ENCODE results near the gene MRM2.

Gene MRM2

GRCh38 chr7:2203766-2204300 is 38.2 kb downstream of the MRM2 start:
- Histone ChIP-seq H3K14ac (ENCODE audit: low read length) (no peak overlapping the region), H3K4ac (ENCODE audit: low read depth, low read length) (no peak overlapping the region), H2BK120ac (ENCODE audit: insufficient read depth, low read length, poor library complexity) (no peak overlapping the region), H3K27me3 (ENCODE audit: insufficient read depth, low read length) (no peaks in the 10 kb centered on the region), H3K27ac (ENCODE audit: low read depth, low read length) (peak overlapping the region; percentile 7), H2BK5ac (ENCODE audit: low read depth, low read length, poor library complexity) (no peak overlapping the region), H3K9me3 (ENCODE audit: insufficient read depth, low read depth, low read length) (peaks cover 4% of the 10 kb centered on the region), H3K36me3 (ENCODE audit: control insufficient read depth in 1 of 2, insufficient read depth in 2 of 2, low read length in 2 of 2) (peaks cover 36% of the 10 kb centered on the region in 2 experiments), H4K91ac (ENCODE audit: low read depth, low read length) (no peak overlapping the region), H3K4me1 (ENCODE audit: control insufficient read depth in 1 of 2, insufficient read depth in 2 of 2, low read length in 2 of 2) (peaks cover 14 to 27% of the 10 kb centered on the region in 2 experiments), H3K4me3 (ENCODE audit: low read depth, low read length) (no peak overlapping the region), H3K18ac (ENCODE audit: low read length) (no peak overlapping the region), H4K12ac (ENCODE audit: low read depth, low read length) (no peak overlapping the region), H3K4me2 (ENCODE audit: low read length) (peak overlapping the region; percentile 22), H3K79me1 (ENCODE audit: low read length) (no peaks in the 10 kb centered on the region), H2AK5ac (ENCODE audit: low read length) (no peak overlapping the region), H3K79me2 (ENCODE audit: control insufficient read depth, insufficient read depth, low read length, poor library complexity) (no peaks in the 10 kb centered on the region), H3K23ac (ENCODE audit: low read length) (no peak overlapping the region), H2BK12ac (ENCODE audit: low read length) (no peak overlapping the region), H4K8ac (ENCODE audit: low read depth, low read length) (no peak overlapping the region), H3K9ac (ENCODE audit: low read length) (no peak overlapping the region), H2AFZ (ENCODE audit: insufficient read depth, low read length, poor library complexity) (no peak overlapping the region)
- WGBS (ENCODE audit: extremely low coverage, insufficient coverage, insufficient read length) = no CpG with 5 or more reads among the region's 13 CpGs
- DNase-seq = no peak

- Histone ChIP-seq H3K79me2 (ENCODE audit: control insufficient read depth, insufficient read depth, low read length, poor library complexity) (no peaks in the 10 kb centered on the region), H3K4me3 (ENCODE audit: low read depth, low read length) (no peak overlapping the region), H4K8ac (ENCODE audit: low read depth, low read length) (no peak overlapping the region), H4K12ac (ENCODE audit: low read depth, low read length) (no peak overlapping the region), H3K36me3 (ENCODE audit: control insufficient read depth in 1 of 2, insufficient read depth in 2 of 2, low read length in 2 of 2) (peaks cover 36 to 37% of the 10 kb centered on the region in 2 experiments), H3K79me1 (ENCODE audit: low read length) (no peaks in the 10 kb centered on the region), H3K27me3 (ENCODE audit: insufficient read depth, low read length) (no peaks in the 10 kb centered on the region), H3K27ac (ENCODE audit: low read depth, low read length) (peak overlapping the region; percentile 7), H2BK120ac (ENCODE audit: insufficient read depth, low read length, poor library complexity) (no peak overlapping the region), H3K9ac (ENCODE audit: low read length) (no peak overlapping the region), H2AFZ (ENCODE audit: insufficient read depth, low read length, poor library complexity) (no peak overlapping the region), H3K4ac (ENCODE audit: low read depth, low read length) (no peak overlapping the region), H3K9me3 (ENCODE audit: insufficient read depth, low read depth, low read length) (peaks cover 4% of the 10 kb centered on the region), H4K91ac (ENCODE audit: low read depth, low read length) (no peak overlapping the region), H2AK5ac (ENCODE audit: low read length) (no peak overlapping the region), H2BK12ac (ENCODE audit: low read length) (no peak overlapping the region), H3K18ac (ENCODE audit: low read length) (no peak overlapping the region), H3K23ac (ENCODE audit: low read length) (no peak overlapping the region), H3K4me2 (ENCODE audit: low read length) (peak overlapping the region; percentile 22), H3K4me1 (ENCODE audit: control insufficient read depth in 1 of 2, insufficient read depth in 2 of 2, low read length in 2 of 2) (peaks cover 14 to 27% of the 10 kb centered on the region in 2 experiments), H2BK5ac (ENCODE audit: low read depth, low read length, poor library complexity) (no peak overlapping the region), H3K14ac (ENCODE audit: low read length) (no peak overlapping the region)
- no peak for DNase-seq
- no CpG with 5 or more reads among the region's 20 CpGs for WGBS (ENCODE audit: extremely low coverage, insufficient coverage, insufficient read length)
Measured at GRCh38 chr7:2202901-2203765, 38.9 kb downstream of the MRM2 start.

- Histone ChIP-seq H2AK5ac (ENCODE audit: low read length) (no peak overlapping the region), H3K4me2 (ENCODE audit: low read length) (no peak overlapping the region), H2BK12ac (ENCODE audit: low read length) (no peak overlapping the region), H3K4ac (ENCODE audit: low read depth, low read length) (no peak overlapping the region), H3K36me3 (ENCODE audit: control insufficient read depth in 1 of 2, insufficient read depth in 2 of 2, low read length in 2 of 2) (peaks cover 34% of the 10 kb centered on the region in 2 experiments), H3K27ac (ENCODE audit: low read depth, low read length) (no peak overlapping the region), H3K14ac (ENCODE audit: low read length) (no peak overlapping the region), H2BK5ac (ENCODE audit: low read depth, low read length, poor library complexity) (no peak overlapping the region), H3K4me1 (ENCODE audit: control insufficient read depth in 1 of 2, insufficient read depth in 2 of 2, low read length in 2 of 2) (peaks cover 14 to 27% of the 10 kb centered on the region in 2 experiments), H4K12ac (ENCODE audit: low read depth, low read length) (no peak overlapping the region), H4K8ac (ENCODE audit: low read depth, low read length) (no peak overlapping the region), H2AFZ (ENCODE audit: insufficient read depth, low read length, poor library complexity) (no peak overlapping the region), H3K23ac (ENCODE audit: low read length) (peak overlapping the region; percentile 44), H3K4me3 (ENCODE audit: low read depth, low read length) (no peak overlapping the region), H3K9ac (ENCODE audit: low read length) (no peak overlapping the region), H2BK120ac (ENCODE audit: insufficient read depth, low read length, poor library complexity) (no peak overlapping the region), H4K91ac (ENCODE audit: low read depth, low read length) (no peak overlapping the region), H3K79me1 (ENCODE audit: low read length) (no peaks in the 10 kb centered on the region), H3K27me3 (ENCODE audit: insufficient read depth, low read length) (no peaks in the 10 kb centered on the region), H3K9me3 (ENCODE audit: insufficient read depth, low read depth, low read length) (peaks cover 4% of the 10 kb centered on the region), H3K79me2 (ENCODE audit: control insufficient read depth, insufficient read depth, low read length, poor library complexity) (no peaks in the 10 kb centered on the region), H3K18ac (ENCODE audit: low read length) (no peak overlapping the region)
- no peak for DNase-seq
- no CpG with 5 or more reads among the region's 14 CpGs for WGBS (ENCODE audit: extremely low coverage, insufficient coverage, insufficient read length)
Measured at GRCh38 chr7:2202361-2202761, 39.6 kb downstream of the MRM2 start.

GRCh38 chr7:2201686-2202360 is 40.2 kb downstream of the MRM2 start:
- WGBS (ENCODE audit: extremely low coverage, insufficient coverage, insufficient read length) = no CpG with 5 or more reads among the region's 31 CpGs
- H3K79me2 ChIP-seq (ENCODE audit: control insufficient read depth, insufficient read depth, low read length, poor library complexity) = no peaks in the 10 kb centered on the region
- no peak overlapping the region for H3K18ac ChIP-seq (ENCODE audit: low read length)
- H3K27ac ChIP-seq (ENCODE audit: low read depth, low read length) = no peak overlapping the region
- no peak for DNase-seq
- H3K27me3 ChIP-seq (ENCODE audit: insufficient read depth, low read length) = no peaks in the 10 kb centered on the region
- H3K4me1 ChIP-seq (ENCODE audit: control insufficient read depth in 1 of 2, insufficient read depth in 2 of 2, low read length in 2 of 2) = peaks cover 14 to 27% of the 10 kb centered on the region in 2 experiments
- no peak overlapping the region for H3K9ac ChIP-seq (ENCODE audit: low read length)
- peaks cover 36% of the 10 kb centered on the region in 2 experiments for H3K36me3 ChIP-seq (ENCODE audit: control insufficient read depth in 1 of 2, insufficient read depth in 2 of 2, low read length in 2 of 2)
- no peak overlapping the region for H4K12ac ChIP-seq (ENCODE audit: low read depth, low read length)
- no peak overlapping the region for H4K91ac ChIP-seq (ENCODE audit: low read depth, low read length)
- no peak overlapping the region for H2BK12ac ChIP-seq (ENCODE audit: low read length)
- no peak overlapping the region for H3K23ac ChIP-seq (ENCODE audit: low read length)
- H3K4me2 ChIP-seq (ENCODE audit: low read length) = no peak overlapping the region
- H2AFZ ChIP-seq (ENCODE audit: insufficient read depth, low read length, poor library complexity) = no peak overlapping the region
- H3K4me3 ChIP-seq (ENCODE audit: low read depth, low read length) = no peak overlapping the region
- no peak overlapping the region for H2BK5ac ChIP-seq (ENCODE audit: low read depth, low read length, poor library complexity)
- no peak overlapping the region for H4K8ac ChIP-seq (ENCODE audit: low read depth, low read length)
- H2AK5ac ChIP-seq (ENCODE audit: low read length) = no peak overlapping the region
- no peak overlapping the region for H2BK120ac ChIP-seq (ENCODE audit: insufficient read depth, low read length, poor library complexity)
- H3K14ac ChIP-seq (ENCODE audit: low read length) = no peak overlapping the region
- H3K79me1 ChIP-seq (ENCODE audit: low read length) = no peaks in the 10 kb centered on the region
- no peak overlapping the region for H3K4ac ChIP-seq (ENCODE audit: low read depth, low read length)
- peaks cover 4% of the 10 kb centered on the region for H3K9me3 ChIP-seq (ENCODE audit: insufficient read depth, low read depth, low read length)
